Keratinocyte (primary cell): ENCODE data around the gene AFAP1L1. TPM values are rescaled to one million over a fixed set of nuclear protein-coding genes. Genes with fewer than 3 reads are reported as not detected.

Experiments used
- DNase-seq: peaks from one replicate; pipeline ENCODE4 v3.0.0-alpha.2; 2011; ENCODE audit warnings: low read depth, missing footprints, low spot score
- FAIRE-seq: peaks from 2 replicates; lab custom pipeline; 2011; peaks lifted over from hg19 to GRCh38; lab: Jason Lieb, UNC
- H2AFZ ChIP-seq: 2 replicates; pipeline ENCODE4 v1.6.0; 2012; ENCODE audit warnings: low read length, control low read depth, inconsistent platforms; ENCODE audit not compliant: control insufficient read depth
- H3K27ac ChIP-seq: 2 replicates; pipeline ENCODE4 v1.5.1; 2011; ENCODE audit warnings: low read length; ENCODE audit not compliant: control insufficient read depth, insufficient read depth
- H3K27me3 ChIP-seq: 3 replicates; pipeline ENCODE4 v1.6.0; 2011; ENCODE audit warnings: low read length; ENCODE audit not compliant: control insufficient read depth, insufficient read depth; ENCODE audit errors: extremely low read depth
- H3K36me3 ChIP-seq, 2 experiments: 2 replicates in 1 of 2; 3 replicates in 1 of 2; pipeline ENCODE4 v1.5.1; 2011; ENCODE audit warnings: low read length in 2 of 2, mild to moderate bottlenecking in 1 of 2; ENCODE audit not compliant: control insufficient read depth in 2 of 2, insufficient read depth in 2 of 2; ENCODE audit errors: extremely low read depth in 1 of 2
- H3K4me1 ChIP-seq: 3 replicates; pipeline ENCODE4 v1.5.1; 2011; ENCODE audit warnings: low read length; ENCODE audit not compliant: control insufficient read depth, insufficient read depth; ENCODE audit errors: extremely low read depth
- H3K4me2 ChIP-seq: 3 replicates; pipeline ENCODE4 v1.6.0; 2011; ENCODE audit warnings: low read depth, low read length; ENCODE audit not compliant: control insufficient read depth, insufficient read depth; ENCODE audit errors: extremely low read depth
- H3K4me3 ChIP-seq, 3 experiments: fragments of 200-600 bp in 1 of 3; sonication (generic) in 1 of 3; 2 replicates in 2 of 3; 3 replicates in 1 of 3; pipeline ENCODE4 v1.5.1; 2011 to 2016; ENCODE audit warnings: low read length in 3 of 3, mild to moderate bottlenecking in 3 of 3, control low read depth in 2 of 3, inconsistent platforms in 1 of 3, low read depth in 1 of 3, mixed read lengths in 1 of 3, mixed run types in 1 of 3, moderate library complexity in 1 of 3; ENCODE audit not compliant: control insufficient read depth in 2 of 3, insufficient read depth in 2 of 3; ENCODE audit errors: extremely low read depth in 1 of 3
- H3K79me2 ChIP-seq: 2 replicates; pipeline ENCODE4 v1.6.0; 2012; ENCODE audit warnings: low read length; ENCODE audit not compliant: control insufficient read depth, insufficient read depth
- H3K9ac ChIP-seq: 3 replicates; pipeline ENCODE4 v1.6.0; 2011; ENCODE audit warnings: low read length; ENCODE audit not compliant: control insufficient read depth, insufficient read depth; ENCODE audit errors: extremely low read depth
- H3K9me1 ChIP-seq: 3 replicates; pipeline ENCODE4 v1.6.0; 2011; ENCODE audit warnings: low read length; ENCODE audit not compliant: control insufficient read depth, insufficient read depth; ENCODE audit errors: extremely low read depth
- H3K9me3 ChIP-seq: 2 replicates; pipeline ENCODE4 v1.5.1; 2012; ENCODE audit warnings: low read depth, low read length; ENCODE audit not compliant: control insufficient read depth
- H4K20me1 ChIP-seq: 3 replicates; pipeline ENCODE4 v1.6.0; 2011; ENCODE audit warnings: low read length; ENCODE audit not compliant: control insufficient read depth, insufficient read depth; ENCODE audit errors: extremely low read depth
- CTCF ChIP-seq, 3 experiments: IDR thresholded peaks in 1 of 3; conservative IDR thresholded peaks in 1 of 3; optimal IDR thresholded peaks in 1 of 3; 2 replicates in 2 of 3; 3 replicates in 1 of 3; pipeline versions ENCODE3 to v1.5.1; 2011; ENCODE audit warnings: low read length in 3 of 3, mild to moderate bottlenecking in 3 of 3, moderate library complexity in 2 of 3, control low read depth in 1 of 3, inconsistent platforms in 1 of 3; ENCODE audit not compliant: insufficient read depth in 2 of 3; ENCODE audit errors: extremely low read depth in 1 of 3
- EZH2 ChIP-seq: IDR thresholded peaks from one replicate; pipeline ENCODE4 v1.6.1; 2012; ENCODE audit warnings: inconsistent platforms, mild to moderate bottlenecking, low read length, moderate library complexity
- dilution Hi-C: fragments of 300-500 bp; cut with MboI; formaldehyde crosslinking; loops from one replicate; pipeline ENCODE4 v1.7.0; 2020; ENCODE audit warnings: low sequenced_read_pairs; ENCODE audit not compliant: extremely low pct_ligation_motif_present
- polyA plus RNA-seq, 5 experiments: library from polyadenylated mRNA; depleted of rRNA in 3 of 5; stranded (reverse) in 3 of 5; stranded (forward) in 1 of 5; unstranded in 1 of 5; fragments of >200 nt; gene quantifications; 1 replicate in 1 of 5; 2 replicates in 3 of 5; 3 replicates in 1 of 5; pipeline versions ENCODE4 v1.2.1 to v1.2.3, GENCODE V29; 2011 to 2012; ENCODE audit warnings: missing spikeins in 2 of 5, low read depth in 1 of 5, low replicate concordance in 1 of 5

Gene AFAP1L1
- polyA plus RNA-seq, 1 donor (not counting 4 experiments of a cell fraction or from before 2014, with no cell fraction given) = 4.6 TPM

GRCh38 chr5:149278451-149279210 lies 7.0 kb downstream of the AFAP1L1 start:
- no peak for TF ChIP-seq CTCF (optimal IDR thresholded peaks at IDR 0.05 in 1 of 3, IDR thresholded peaks at IDR 0.05 in 1 of 3, conservative IDR thresholded peaks at IDR 0.05 in 1 of 3; ENCODE audit: extremely low read depth in 1 of 3, insufficient read depth in 2 of 3, low read length in 3 of 3)
- no peak for TF ChIP-seq EZH2
- Histone ChIP-seq H3K4me1 (no peaks in the 10 kb centered on the region), H3K4me2 (no peak overlapping the region), H3K9ac (no peak overlapping the region), H3K9me3 (no peaks in the 10 kb centered on the region), H4K20me1 (no peaks in the 10 kb centered on the region), H3K27ac (no peak overlapping the region), H2AFZ (no peak overlapping the region), H3K4me3 (no peak overlapping the region), H3K79me2 (no peaks in the 10 kb centered on the region), H3K27me3 (no peaks in the 10 kb centered on the region), H3K36me3 (no peaks in the 10 kb centered on the region), H3K9me1 (no peaks in the 10 kb centered on the region)
- dilution Hi-C loops = no loop called here
- no peak for DNase-seq
- no peak for FAIRE-seq

GRCh38 chr5:149279661-149280060 lies 8.0 kb downstream of the AFAP1L1 start:
- no peak for TF ChIP-seq EZH2
- no peak for TF ChIP-seq CTCF (optimal IDR thresholded peaks at IDR 0.05 in 1 of 3, IDR thresholded peaks at IDR 0.05 in 1 of 3, conservative IDR thresholded peaks at IDR 0.05 in 1 of 3; ENCODE audit: extremely low read depth in 1 of 3, insufficient read depth in 2 of 3, low read length in 3 of 3)

More at GRCh38 chr5:149279661-149280060, 8.0 kb downstream of the AFAP1L1 start:
- Histone ChIP-seq H3K4me1 (peaks cover 5% of the 10 kb centered on the region), H2AFZ (no peak overlapping the region), H3K4me3 (no peak overlapping the region), H3K36me3 (no peaks in the 10 kb centered on the region), H4K20me1 (no peaks in the 10 kb centered on the region), H3K9me3 (no peaks in the 10 kb centered on the region), H3K27me3 (no peaks in the 10 kb centered on the region), H3K79me2 (no peaks in the 10 kb centered on the region), H3K9me1 (no peaks in the 10 kb centered on the region), H3K4me2 (no peak overlapping the region), H3K9ac (no peak overlapping the region), H3K27ac (no peak overlapping the region)
- FAIRE-seq = no peak
- DNase-seq = no peak
- dilution Hi-C loops = no loop called here
